ENCODE results near the gene PTPN14. TPM values are rescaled to one million over a fixed set of nuclear protein-coding genes. Genes with fewer than 3 reads are reported as not detected.
"Not testable (repeated sequence)": the region's sequence is repeated elsewhere in the genome, so short reads cannot be mapped to it uniquely, and the experiment has no call there.

PTPN14 gene
- polyA plus RNA-seq, 3 donors from 2014 or later = 0.04 TPM; not detected in 2

- not testable (repeated sequence) for DNase-seq; H3K27me3 Mint-ChIP-seq (ENCODE audit: low read depth in 3 of 3); H3K4me1 Mint-ChIP-seq; H3K4me3 Mint-ChIP-seq; H3K27ac Mint-ChIP-seq
- Mint-ChIP-seq H3K9me3 (peaks cover 8 to 23% (median 17%) of the 10 kb centered on the region in 6 donors), H3K36me3 (peaks cover 0 to 10% (median 10%) of the 10 kb centered on the region in 3 donors)
Measured at GRCh38 chr1:214576120-214576519, 24.7 kb upstream of the PTPN14 start.

- Mint-ChIP-seq H3K36me3 (peaks cover 0 to 10% (median 10%) of the 10 kb centered on the region in 3 donors), H3K27ac (no peak overlapping the region), H3K4me1 (no peaks in the 10 kb centered on the region), H3K27me3 (ENCODE audit: low read depth in 3 of 3) (peaks cover 0 to 10% (median 3%) of the 10 kb centered on the region in 3 donors), H3K9me3 (peaks cover 8 to 23% (median 17%) of the 10 kb centered on the region in 6 donors), H3K4me3 (no peak overlapping the region)
- no peak for DNase-seq
Measured at GRCh38 chr1:214574598-214575411, 23.4 kb upstream of the PTPN14 start.

- Mint-ChIP-seq H3K4me3 (no peak overlapping the region), H3K9me3 (peaks cover 8 to 23% (median 17%) of the 10 kb centered on the region in 6 donors), H3K36me3 (peaks cover 0 to 10% (median 10%) of the 10 kb centered on the region in 3 donors), H3K4me1 (no peaks in the 10 kb centered on the region), H3K27me3 (ENCODE audit: low read depth in 3 of 3) (peaks cover 0 to 10% (median 8%) of the 10 kb centered on the region in 3 donors), H3K27ac (no peak overlapping the region)
- no peak for DNase-seq
Measured at GRCh38 chr1:214573386-214574318, 22.2 kb upstream of the PTPN14 start.

GRCh38 chr1:214571281-214571680, 19.9 kb upstream of the PTPN14 start:
- no peak for DNase-seq
- Mint-ChIP-seq H3K36me3 (peaks cover 0 to 6% (median 6%) of the 10 kb centered on the region in 3 donors), H3K9me3 (peaks cover 5 to 11% (median 7%) of the 10 kb centered on the region in 6 donors), H3K4me1 (no peaks in the 10 kb centered on the region), H3K27ac (no peak overlapping the region), H3K27me3 (ENCODE audit: low read depth in 3 of 3) (peaks cover 0 to 10% (median 7%) of the 10 kb centered on the region in 3 donors), H3K4me3 (no peak overlapping the region)

GRCh38 chr1:214570442-214570841, 19.0 kb upstream of the PTPN14 start:
- Mint-ChIP-seq H3K36me3 (no peaks in the 10 kb centered on the region), H3K27me3 (ENCODE audit: low read depth in 3 of 3) (peaks cover 0 to 10% (median 6%) of the 10 kb centered on the region in 3 donors), H3K9me3 (peaks cover 0 to 3% (median 0%) of the 10 kb centered on the region in 6 donors), H3K27ac (no peak overlapping the region), H3K4me3 (no peak overlapping the region), H3K4me1 (no peaks in the 10 kb centered on the region)
- DNase-seq = no peak

- Mint-ChIP-seq H3K9me3 (no peaks in the 10 kb centered on the region), H3K27me3 (ENCODE audit: low read depth in 3 of 3) (peaks cover 0 to 10% (median 6%) of the 10 kb centered on the region in 3 donors), H3K4me1 (no peaks in the 10 kb centered on the region), H3K4me3 (no peak overlapping the region), H3K27ac (no peak overlapping the region), H3K36me3 (no peaks in the 10 kb centered on the region)
- no peak for DNase-seq
Measured at GRCh38 chr1:214569357-214570004, 18.1 kb upstream of the PTPN14 start.

GRCh38 chr1:214568328-214568727, 16.9 kb upstream of the PTPN14 start:
- H3K27ac Mint-ChIP-seq = no peak overlapping the region
- peaks cover 0 to 12% (median 6%) of the 10 kb centered on the region in 3 donors for H3K27me3 Mint-ChIP-seq (ENCODE audit: low read depth in 3 of 3)
- H3K4me1 Mint-ChIP-seq = no peaks in the 10 kb centered on the region
- no peaks in the 10 kb centered on the region for H3K9me3 Mint-ChIP-seq
- no peaks in the 10 kb centered on the region for H3K36me3 Mint-ChIP-seq
- no peak overlapping the region for H3K4me3 Mint-ChIP-seq
- no peak for DNase-seq

- Mint-ChIP-seq H3K27me3 (ENCODE audit: low read depth in 3 of 3) (peaks cover 2 to 9% (median 6%) of the 10 kb centered on the region in 3 donors), H3K4me3 (no peak overlapping the region), H3K36me3 (no peaks in the 10 kb centered on the region), H3K27ac (no peak overlapping the region), H3K4me1 (no peaks in the 10 kb centered on the region), H3K9me3 (no peaks in the 10 kb centered on the region)
- DNase-seq = no peak
Measured at GRCh38 chr1:214567481-214567980, 16.1 kb upstream of the PTPN14 start.

GRCh38 chr1:214566158-214567104, 15.0 kb upstream of the PTPN14 start:
- Mint-ChIP-seq H3K27ac (no peak overlapping the region), H3K36me3 (no peaks in the 10 kb centered on the region), H3K4me1 (no peaks in the 10 kb centered on the region), H3K27me3 (ENCODE audit: low read depth in 3 of 3) (peaks cover 6 to 9% (median 9%) of the 10 kb centered on the region in 3 donors), H3K9me3 (no peaks in the 10 kb centered on the region), H3K4me3 (no peak overlapping the region)
- no peak for DNase-seq

GRCh38 chr1:214565310-214565709, 13.9 kb upstream of the PTPN14 start:
- no peaks in the 10 kb centered on the region for H3K36me3 Mint-ChIP-seq
- DNase-seq = no peak

GRCh38 chr1:214563881-214564280, 12.5 kb upstream of the PTPN14 start:
- no peak for DNase-seq
- Mint-ChIP-seq H3K27ac (no peak overlapping the region), H3K9me3 (no peaks in the 10 kb centered on the region), H3K36me3 (no peaks in the 10 kb centered on the region), H3K27me3 (ENCODE audit: low read depth in 3 of 3) (peaks cover 7 to 11% (median 8%) of the 10 kb centered on the region in 3 donors), H3K4me1 (no peaks in the 10 kb centered on the region), H3K4me3 (no peak overlapping the region)

More at GRCh38 chr1:214565310-214565709, 13.9 kb upstream of the PTPN14 start:
- peaks cover 5 to 9% (median 8%) of the 10 kb centered on the region in 3 donors for H3K27me3 Mint-ChIP-seq (ENCODE audit: low read depth in 3 of 3)
- H3K27ac Mint-ChIP-seq = no peak overlapping the region
- no peaks in the 10 kb centered on the region for H3K4me1 Mint-ChIP-seq
- no peaks in the 10 kb centered on the region for H3K9me3 Mint-ChIP-seq
- no peak overlapping the region for H3K4me3 Mint-ChIP-seq

GRCh38 chr1:214557952-214558735, 6.7 kb upstream of the PTPN14 start:
- no peak for DNase-seq
- no peaks in the 10 kb centered on the region for H3K36me3 Mint-ChIP-seq
- peaks cover 2 to 18% (median 9%) of the 10 kb centered on the region in 3 donors for H3K27me3 Mint-ChIP-seq (ENCODE audit: low read depth in 3 of 3)
- no peaks in the 10 kb centered on the region for H3K4me1 Mint-ChIP-seq
- no peak overlapping the region for H3K4me3 Mint-ChIP-seq
- no peaks in the 10 kb centered on the region for H3K9me3 Mint-ChIP-seq
- no peak overlapping the region for H3K27ac Mint-ChIP-seq
